PC-9 (cell line): ENCODE measurements around the gene EFCAB11. TPM values are rescaled to one million over a fixed set of nuclear protein-coding genes. Genes with fewer than 3 reads are reported as not detected.

Experiments
- BruUV-seq: library from RNA; stranded (reverse); fragments of 400-500 nt; replicated peaks from 2 replicates; lab custom pipeline; 2021; lab: Mats Ljungman, UMichigan
- CTCF ChIA-PET: fragments of 300-600 bp; sonication (Branson Sonifier 250); formaldehyde crosslinking; loops from one replicate; lab custom pipeline; 2022; ENCODE audit warnings: antibody characterized with exemption; lab: Charles Lee
- POLR2A ChIA-PET: fragments of 300-600 bp; sonication (Branson Sonifier 250); formaldehyde crosslinking; loops from one replicate; lab custom pipeline; 2022; ENCODE audit warnings: antibody characterized with exemption; ENCODE audit not compliant: unreplicated experiment; lab: Charles Lee
- DNase-seq, 2 experiments: peaks; one replicate each; pipeline versions ENCODE4 v3.0.0 to v3.0.0-alpha.2; 2015 to 2022; ENCODE audit warnings: mixed read lengths in 1 of 2
- H2AFZ ChIP-seq: fragments of 200-600 bp; sonication (generic); 2 replicates; pipeline ENCODE4 v1.8.1; 2017; ENCODE audit warnings: antibody characterized with exemption
- H3F3A ChIP-seq: fragments of 200-600 bp; sonication (generic); 2 replicates; pipeline ENCODE4 v1.8.1; 2017; ENCODE audit warnings: antibody characterized with exemption, mild to moderate bottlenecking, low read depth; ENCODE audit not compliant: insufficient read depth
- H3K27ac ChIP-seq: fragments of 200-600 bp; sonication (generic); 2 replicates; pipeline ENCODE4 v1.6.1; 2016; ENCODE audit warnings: mixed run types
- H3K27me3 ChIP-seq: fragments of 200-600 bp; sonication (generic); 2 replicates; pipeline ENCODE4 v1.6.1; 2016; ENCODE audit warnings: low read depth, mixed run types; ENCODE audit not compliant: insufficient read depth
- H3K36me3 ChIP-seq: fragments of 200-600 bp; sonication (generic); 2 replicates; pipeline ENCODE4 v1.6.1; 2016; ENCODE audit warnings: low read depth, mixed run types
- H3K4me1 ChIP-seq: fragments of 200-600 bp; sonication (generic); replicated peaks from 2 replicates; pipeline ENCODE4 v1.6.1; 2016; ENCODE audit warnings: mixed run types; ENCODE audit not compliant: insufficient read depth
- H3K4me2 ChIP-seq: fragments of 200-600 bp; sonication (generic); 2 replicates; pipeline ENCODE4 v1.6.1; 2017; ENCODE audit warnings: mixed run types
- H3K4me3 ChIP-seq: fragments of 200-600 bp; sonication (generic); 2 replicates; pipeline ENCODE4 v1.6.1; 2016; ENCODE audit warnings: mixed run types
- H3K79me2 ChIP-seq: fragments of 200-600 bp; sonication (generic); 2 replicates; pipeline ENCODE4 v1.6.1; 2017; ENCODE audit warnings: low read depth, mixed run types
- H3K9me2 ChIP-seq: fragments of 200-600 bp; sonication (generic); 2 replicates; pipeline ENCODE4 v1.8.1; 2017; ENCODE audit warnings: mild to moderate bottlenecking; ENCODE audit not compliant: insufficient read depth
- H3K9me3 ChIP-seq: fragments of 200-600 bp; sonication (generic); 2 replicates; pipeline ENCODE4 v1.8.1; 2016; ENCODE audit warnings: low read depth; ENCODE audit not compliant: insufficient read depth
- H4K20me1 ChIP-seq: fragments of 200-600 bp; sonication (generic); 2 replicates; pipeline ENCODE4 v1.8.1; 2017; ENCODE audit not compliant: insufficient read depth
- CTCF ChIP-seq: fragments of 200-600 bp; sonication (generic); conservative IDR thresholded peaks from 2 replicates; pipeline ENCODE4 v1.6.1; 2017; ENCODE audit warnings: mixed run types, antibody characterized with exemption, mild to moderate bottlenecking, moderate library complexity
- EZH2 ChIP-seq: fragments of 200-600 bp; sonication (generic); IDR thresholded peaks from 2 replicates; pipeline ENCODE4 v1.8.0; 2017; ENCODE audit warnings: antibody characterized with exemption, low read depth
- intact Hi-C: fragments of 100-400 bp; cut with micrococcal nuclease; formaldehyde crosslinking; loops from one replicate; pipeline ENCODE4 v1.10.0; 2022; ENCODE audit not compliant: unreplicated experiment
- total RNA-seq: library from RNA; stranded (reverse); gene quantifications from 2 replicates; pipeline ENCODE4 v1.2.3, GENCODE V29; 2021

EFCAB11 gene
- total RNA-seq, 1 experiment from 2014 or later: 8.4 TPM

GRCh38 chr14:89781046-89781445 lies 173.5 kb downstream of the EFCAB11 start:
- POLR2A ChIA-PET: no interaction called here
- Histone ChIP-seq H4K20me1 (no peaks in the 10 kb centered on the region), H3K36me3 (no peaks in the 10 kb centered on the region), H2AFZ (no peak overlapping the region), H3K4me3 (no peak overlapping the region), H3K27me3 (no peaks in the 10 kb centered on the region), H3K9me2 (no peaks in the 10 kb centered on the region), H3F3A (no peaks in the 10 kb centered on the region), H3K4me2 (no peak overlapping the region), H3K79me2 (no peaks in the 10 kb centered on the region), H3K4me1 (no peaks in the 10 kb centered on the region), H3K9me3 (no peaks in the 10 kb centered on the region), H3K27ac (no peak overlapping the region)
- TF ChIP-seq EZH2 (no peak), CTCF (no peak)
- DNase-seq: no peak
- intact Hi-C loops: no loop called here
- CTCF ChIA-PET: no interaction called here
- no TSS peak for BruUV-seq

- Histone ChIP-seq H3F3A (no peaks in the 10 kb centered on the region), H3K27me3 (no peaks in the 10 kb centered on the region), H2AFZ (no peak overlapping the region), H3K4me1 (no peaks in the 10 kb centered on the region), H3K79me2 (no peaks in the 10 kb centered on the region), H4K20me1 (no peaks in the 10 kb centered on the region), H3K9me3 (no peaks in the 10 kb centered on the region), H3K4me3 (no peak overlapping the region), H3K4me2 (no peak overlapping the region), H3K27ac (no peak overlapping the region), H3K36me3 (no peaks in the 10 kb centered on the region), H3K9me2 (no peaks in the 10 kb centered on the region)
- intact Hi-C loops: no loop called here
- CTCF ChIA-PET: no interaction called here
- DNase-seq: no peak
- POLR2A ChIA-PET: no interaction called here
- TF ChIP-seq EZH2 (no peak), CTCF (no peak)
- BruUV-seq: no TSS peak
Observed at GRCh38 chr14:89779707-89780106, 174.8 kb downstream of the EFCAB11 start.

- TF ChIP-seq CTCF (no peak), EZH2 (no peak)
- no TSS peak for BruUV-seq
- H3K27ac ChIP-seq: no peak overlapping the region
- H3K4me3 ChIP-seq: no peak overlapping the region
- ChIA-PET POLR2A (no interaction called here), CTCF (no interaction called here)
- no peaks in the 10 kb centered on the region for H3K79me2 ChIP-seq
- no peaks in the 10 kb centered on the region for H3K27me3 ChIP-seq
- intact Hi-C loops: no loop called here
- DNase-seq: no peak
- H3K4me1 ChIP-seq: no peaks in the 10 kb centered on the region
- no peaks in the 10 kb centered on the region for H3K36me3 ChIP-seq
- H2AFZ ChIP-seq: no peak overlapping the region
- H4K20me1 ChIP-seq: no peaks in the 10 kb centered on the region
- H3K9me3 ChIP-seq: no peaks in the 10 kb centered on the region
- H3K9me2 ChIP-seq: no peaks in the 10 kb centered on the region
- H3F3A ChIP-seq: no peaks in the 10 kb centered on the region
- H3K4me2 ChIP-seq: no peak overlapping the region
Observed at GRCh38 chr14:89775946-89776345, 178.6 kb downstream of the EFCAB11 start.
